ENCODE measurements around the gene EBNA1BP2.
A peak's percentile ranks its signal among the peaks of the same experiment; 100 is the strongest.
"Not testable (repeated sequence)": the region's sequence is repeated elsewhere in the genome, so short reads cannot be mapped to it uniquely, and the experiment has no call there.

EBNA1BP2 gene, protein sequence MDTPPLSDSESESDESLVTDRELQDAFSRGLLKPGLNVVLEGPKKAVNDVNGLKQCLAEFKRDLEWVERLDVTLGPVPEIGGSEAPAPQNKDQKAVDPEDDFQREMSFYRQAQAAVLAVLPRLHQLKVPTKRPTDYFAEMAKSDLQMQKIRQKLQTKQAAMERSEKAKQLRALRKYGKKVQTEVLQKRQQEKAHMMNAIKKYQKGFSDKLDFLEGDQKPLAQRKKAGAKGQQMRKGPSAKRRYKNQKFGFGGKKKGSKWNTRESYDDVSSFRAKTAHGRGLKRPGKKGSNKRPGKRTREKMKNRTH

DNA sequence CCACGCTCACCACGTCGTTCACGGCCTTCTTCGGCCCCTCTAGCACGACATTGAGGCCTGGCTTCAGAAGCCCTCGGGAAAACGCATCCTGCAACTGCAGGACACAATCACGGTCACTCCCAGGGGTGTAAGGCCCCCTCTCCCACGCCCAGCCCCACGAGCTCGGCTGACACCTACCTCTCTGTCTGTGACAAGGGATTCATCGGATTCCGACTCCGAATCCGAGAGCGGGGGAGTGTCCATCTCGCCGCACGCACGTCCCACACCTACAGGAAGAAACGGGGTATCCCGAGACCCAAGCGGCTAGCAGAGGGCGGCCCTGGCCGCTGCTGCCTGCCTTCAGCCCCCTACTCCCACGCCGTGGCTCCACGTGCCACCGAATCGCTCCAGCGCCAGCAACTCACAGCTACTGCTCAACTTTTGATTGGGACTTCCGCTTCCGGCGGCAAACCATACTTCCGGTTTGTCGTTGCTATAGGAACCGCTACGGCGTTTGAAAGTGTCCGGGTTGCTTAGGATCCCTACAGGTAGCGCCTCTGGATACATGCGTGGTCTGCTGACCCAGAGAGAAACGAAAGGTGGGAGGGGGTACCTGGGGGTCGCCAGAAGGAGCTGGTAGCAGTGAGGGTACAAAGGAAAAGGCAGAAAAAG lies at the start of gene EBNA1BP2, which contains the start of gene CFAP57:
TSS of gene EBNA1BP2 (minus strand) at position 415 of the 651 bp plus-strand sequence. CDS start at position 243, 172 bp downstream.
TSS of gene CFAP57 (plus strand) at position 455 of the 651 bp plus-strand sequence. CDS start 424 bp downstream, outside the sequence.
- DNase-seq = peak; percentile 97

DNA sequence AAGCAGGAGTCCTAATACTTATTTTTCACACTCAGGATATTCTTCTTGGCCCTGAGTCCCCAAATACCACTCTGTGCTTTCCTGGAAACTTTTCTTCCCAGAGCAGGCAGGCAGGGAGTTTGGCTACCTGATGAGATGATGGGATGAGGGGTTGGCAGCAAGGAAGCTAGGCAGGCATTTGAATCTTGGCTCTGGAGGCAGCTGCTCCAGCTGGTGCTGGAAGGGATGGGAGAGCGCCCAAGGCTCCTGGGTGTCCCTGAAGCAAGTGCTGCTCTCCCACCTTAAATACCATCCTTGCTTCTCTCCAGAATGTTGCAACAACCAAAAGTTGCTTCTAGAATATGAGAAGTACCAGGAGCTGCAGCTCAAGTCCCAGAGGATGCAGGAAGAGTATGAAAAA lies 49.7 kb upstream of the EBNA1BP2 start:
- no peak for DNase-seq

DNA sequence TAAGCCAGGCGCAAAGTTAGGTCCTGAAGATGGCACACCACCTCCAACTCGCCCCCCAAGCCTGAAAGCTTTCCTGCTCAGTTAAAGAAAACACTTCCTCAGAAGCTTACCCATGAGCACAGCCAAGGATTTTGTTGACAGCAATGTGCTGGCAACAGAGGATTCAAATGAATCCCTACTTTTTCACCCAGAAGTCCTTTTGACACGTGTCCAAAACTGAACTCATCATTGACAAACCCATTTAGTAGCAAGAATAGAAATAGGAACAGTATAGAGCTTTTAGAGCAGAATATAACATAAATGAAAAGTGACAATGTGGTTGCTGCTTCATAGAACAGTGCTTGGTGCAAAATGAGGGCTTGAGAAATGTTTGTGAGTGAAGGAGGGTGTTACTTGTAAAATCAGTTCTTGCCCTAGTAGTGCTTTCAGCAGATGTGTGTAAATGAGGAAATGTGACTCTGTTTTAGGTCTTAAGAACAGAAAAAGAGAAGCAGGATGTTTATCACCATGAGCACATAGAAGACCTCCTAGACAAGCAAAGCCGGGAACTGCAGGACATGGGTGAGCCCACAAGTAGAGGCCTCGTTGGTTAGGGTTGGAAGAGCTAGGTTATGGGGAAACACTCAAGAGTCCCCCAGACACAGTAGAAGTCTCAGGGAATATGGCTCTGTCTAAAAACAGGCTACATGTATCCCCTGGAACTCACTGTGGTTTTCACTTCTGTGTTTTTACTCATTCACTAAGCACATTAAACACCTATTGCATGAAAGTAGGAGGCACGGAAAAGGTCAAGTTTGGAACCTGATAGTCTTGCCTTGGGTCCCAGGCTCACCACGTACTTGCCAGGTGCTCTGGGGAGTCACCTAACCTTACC lies 49.1 kb upstream of the EBNA1BP2 start:
- no peak for DNase-seq

DNA sequence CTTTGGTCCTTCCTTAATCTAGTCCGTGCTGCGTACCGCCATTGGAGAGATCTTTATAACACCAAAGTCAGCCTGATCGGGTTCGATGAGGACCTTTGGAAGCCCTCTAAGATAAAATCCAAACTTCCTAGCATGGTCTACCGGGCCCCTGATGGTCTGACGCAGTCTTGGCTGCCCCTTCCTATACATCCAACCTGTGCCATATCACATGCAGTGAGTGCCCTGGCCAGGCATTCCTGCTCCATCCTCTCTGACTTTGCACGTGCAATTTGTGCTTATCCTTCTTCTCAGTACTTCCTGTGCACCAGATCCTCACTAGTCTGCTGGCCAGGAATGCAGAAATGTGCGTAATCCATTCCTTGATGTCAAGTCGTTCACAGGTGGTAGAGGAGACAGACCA lies 45.7 kb upstream of the EBNA1BP2 start:
- DNase-seq = no peak

DNA sequence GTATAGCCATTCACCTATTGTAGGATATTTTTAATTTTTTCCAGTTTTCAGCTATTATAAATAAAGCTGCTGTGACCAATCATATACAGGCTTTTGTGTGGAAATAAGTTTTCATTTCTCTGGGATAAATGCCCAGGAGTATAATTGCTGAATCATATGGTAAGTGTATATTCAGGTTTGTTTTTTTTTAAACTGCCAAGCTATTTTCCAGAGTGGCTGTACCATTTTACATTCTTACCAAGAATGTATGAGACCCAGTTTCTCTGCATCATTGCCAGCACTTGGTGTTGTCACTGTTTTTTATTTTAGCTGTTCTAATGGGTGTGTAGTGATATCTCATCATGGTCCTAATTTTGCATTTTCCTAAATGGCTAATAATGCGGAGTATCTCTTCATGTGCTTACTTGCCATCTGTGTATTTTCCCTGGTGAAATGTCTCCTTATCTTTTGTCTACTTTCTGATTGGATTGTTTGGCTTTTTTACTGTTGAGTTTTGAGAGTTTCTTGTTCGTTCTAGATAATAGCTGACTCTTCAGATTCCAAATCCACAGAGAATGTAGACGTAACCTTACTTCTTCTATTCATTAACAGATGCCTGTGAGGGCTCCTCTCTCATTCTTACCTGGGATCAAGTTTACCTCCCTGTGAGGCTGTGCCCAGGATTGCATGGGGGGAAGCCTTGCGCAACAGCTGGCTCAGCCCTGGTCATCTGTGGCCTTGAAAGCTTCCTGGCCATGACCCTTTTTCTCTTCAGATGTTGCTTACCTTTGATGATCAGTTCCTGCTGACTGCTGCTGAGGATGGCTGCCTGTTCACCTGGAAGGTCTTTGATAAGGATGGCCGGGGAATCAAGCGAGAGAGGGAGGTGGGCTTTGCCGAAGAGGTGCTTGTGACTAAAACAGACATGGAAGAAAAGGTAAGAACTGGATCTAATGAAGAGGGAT lies 42.7 kb upstream of the EBNA1BP2 start:
- no peak for DNase-seq

DNA sequence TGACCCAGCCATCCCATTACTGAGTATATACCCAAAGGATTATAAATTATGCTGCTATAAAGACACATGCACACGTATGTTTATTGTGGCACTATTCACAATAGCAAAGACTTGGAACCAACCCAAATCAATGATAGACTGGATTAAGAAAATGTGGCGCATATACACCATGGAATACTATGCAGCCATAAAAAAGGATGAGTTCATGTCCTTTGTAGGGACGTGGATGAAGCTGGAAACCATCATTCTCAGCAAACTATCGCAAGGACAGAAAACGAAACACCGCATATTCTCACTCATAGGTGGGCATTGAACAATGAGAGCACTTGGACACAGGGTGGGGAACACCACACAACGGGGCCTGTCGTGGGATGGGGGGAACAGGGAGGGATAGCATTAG lies 36.2 kb upstream of the EBNA1BP2 start:
- not testable (repeated sequence) for DNase-seq

DNA sequence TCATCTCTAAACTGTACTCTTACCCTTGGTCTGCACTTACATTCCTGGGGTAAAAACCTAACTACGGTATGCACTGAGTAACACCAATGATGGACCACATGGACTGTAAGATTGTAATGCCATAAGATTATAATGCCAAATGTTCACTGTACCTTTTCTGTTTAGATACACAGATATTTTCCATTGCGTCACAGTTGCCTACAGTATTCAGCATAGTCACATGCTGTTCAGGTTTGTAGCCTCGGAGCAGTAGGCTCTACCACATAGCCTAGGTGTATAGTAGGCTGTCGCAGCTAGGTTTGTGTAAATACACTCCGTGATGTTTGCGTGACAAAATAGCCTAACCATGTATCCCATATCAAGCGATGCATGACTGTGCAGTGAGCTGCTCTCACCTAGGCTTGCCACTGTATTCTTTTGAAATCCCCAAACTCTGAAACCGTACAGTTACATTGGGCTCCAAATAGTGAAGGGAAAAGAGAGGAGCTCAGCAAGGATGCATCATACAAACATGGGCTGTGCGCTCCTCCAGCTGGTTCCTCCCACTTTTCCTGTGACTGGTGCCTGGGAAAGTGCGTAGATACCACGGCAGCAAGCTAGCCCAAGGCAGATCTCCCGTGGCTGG lies 35.3 kb upstream of the EBNA1BP2 start:
- DNase-seq = no peak

DNA sequence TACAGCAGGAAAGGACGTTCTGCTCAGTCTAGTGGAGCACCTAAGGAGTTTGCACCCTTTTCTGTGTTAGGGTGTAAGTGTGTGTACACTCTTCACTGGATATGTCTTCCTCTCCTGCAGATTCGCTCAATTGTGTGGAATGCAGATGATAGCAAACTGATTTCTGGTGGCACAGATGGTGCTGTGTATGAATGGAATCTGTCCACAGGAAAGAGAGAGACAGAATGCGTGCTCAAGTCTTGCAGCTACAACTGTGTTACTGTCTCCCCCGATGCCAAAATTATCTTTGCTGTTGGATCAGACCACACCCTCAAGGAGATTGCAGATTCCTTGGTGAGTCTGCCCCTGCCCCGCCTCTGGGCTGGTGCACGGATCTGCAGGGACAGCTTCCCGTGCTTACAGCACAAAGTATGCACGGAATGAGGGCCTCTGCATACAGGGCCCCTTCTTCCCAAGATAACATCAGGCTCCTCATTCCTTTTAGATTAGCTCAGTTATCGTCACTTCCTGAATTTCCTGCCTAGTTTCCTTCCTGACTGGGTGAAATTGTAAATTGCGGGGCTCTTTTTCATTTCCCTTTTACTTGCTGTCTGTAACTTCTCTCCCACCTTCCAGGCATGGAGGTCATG lies 34.6 kb upstream of the EBNA1BP2 start:
- DNase-seq = no peak

DNA sequence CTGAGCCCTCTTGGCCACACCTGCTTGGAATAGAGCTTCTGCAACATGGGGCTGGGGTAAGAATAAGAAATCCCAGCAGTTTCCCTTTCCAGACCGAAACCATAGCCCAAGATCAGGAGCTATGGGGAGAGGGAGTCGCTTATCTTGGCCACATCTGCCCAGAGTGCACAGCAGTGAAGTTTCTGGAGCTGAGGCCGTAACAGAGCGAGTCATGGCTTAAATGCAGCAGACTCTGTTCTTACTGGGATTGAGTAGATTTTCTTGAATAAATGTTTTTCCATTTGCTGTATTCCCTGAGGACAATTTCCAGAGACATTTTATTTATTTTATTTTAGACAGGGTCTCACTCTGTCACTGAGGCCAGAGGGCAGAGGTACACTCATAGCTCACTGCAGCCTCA lies 33.6 kb upstream of the EBNA1BP2 start:
- no peak for DNase-seq

DNA sequence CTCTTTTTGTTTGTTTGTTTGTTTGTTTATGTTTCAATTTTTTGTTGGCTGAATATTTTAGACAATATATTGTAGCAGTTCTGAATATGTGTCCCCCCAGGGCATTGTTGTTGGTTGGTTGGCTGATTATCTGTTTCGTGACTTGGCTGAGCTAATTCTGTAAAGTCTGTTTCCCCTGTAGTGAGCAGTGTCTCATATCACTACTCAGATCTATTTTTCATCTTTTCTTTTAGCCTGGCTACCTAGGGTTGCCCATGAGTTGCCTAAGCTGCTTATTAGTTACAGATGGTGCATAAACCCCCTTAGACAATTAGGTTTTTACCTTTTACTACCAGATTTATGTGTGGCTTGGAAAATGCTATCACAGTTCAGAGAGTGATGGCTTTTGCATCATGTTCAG lies 32.3 kb upstream of the EBNA1BP2 start:
- no peak for DNase-seq

DNA sequence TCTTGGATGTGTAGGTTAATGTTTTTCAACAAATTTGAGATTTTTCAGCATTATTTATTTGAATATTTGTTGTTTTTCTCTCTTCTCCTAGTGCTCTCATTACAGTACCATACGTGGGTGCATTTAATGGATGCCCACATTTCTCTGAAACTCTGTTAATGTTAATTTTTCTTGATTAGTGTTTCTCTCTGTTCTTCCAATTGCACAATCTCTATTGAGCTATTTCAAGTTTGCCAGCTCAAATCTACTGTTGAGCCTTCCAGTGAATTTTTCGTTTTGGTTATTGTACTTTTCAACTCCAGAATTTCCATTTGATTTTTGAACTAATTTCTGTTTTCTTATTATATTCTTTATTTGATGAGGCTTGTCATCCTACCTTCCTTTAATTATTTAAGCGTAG lies 31.8 kb upstream of the EBNA1BP2 start:
- DNase-seq = no peak

DNA sequence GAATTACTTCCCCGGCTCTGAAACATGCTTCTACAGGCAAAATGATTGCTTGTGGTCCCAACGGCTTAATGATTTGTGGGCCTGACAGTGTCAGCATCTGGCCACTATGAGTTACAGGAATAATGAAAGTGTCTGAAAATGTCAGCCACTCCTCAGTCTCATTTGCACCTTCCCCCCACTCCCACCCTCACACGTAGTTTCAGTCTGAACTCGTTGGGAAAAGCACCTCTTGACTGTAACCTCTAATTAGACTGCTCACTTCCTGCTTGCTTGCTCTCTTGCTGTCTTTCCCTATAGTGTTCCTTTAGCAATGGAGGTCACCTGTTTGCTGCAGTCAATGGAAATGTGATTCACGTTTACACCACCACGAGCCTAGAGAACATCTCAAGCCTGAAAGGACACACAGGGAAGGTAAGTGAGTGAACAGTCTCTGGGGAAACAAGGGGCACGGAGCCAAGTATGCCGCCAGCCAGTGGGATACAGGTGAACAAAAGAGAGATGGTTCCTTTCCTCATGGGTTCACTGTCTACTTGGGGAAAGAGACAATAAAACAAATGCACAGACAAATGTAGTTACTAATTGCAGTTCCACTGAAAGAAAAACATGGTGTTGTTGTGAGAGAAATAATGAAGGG lies 27.1 kb upstream of the EBNA1BP2 start:
- DNase-seq = no peak

DNA sequence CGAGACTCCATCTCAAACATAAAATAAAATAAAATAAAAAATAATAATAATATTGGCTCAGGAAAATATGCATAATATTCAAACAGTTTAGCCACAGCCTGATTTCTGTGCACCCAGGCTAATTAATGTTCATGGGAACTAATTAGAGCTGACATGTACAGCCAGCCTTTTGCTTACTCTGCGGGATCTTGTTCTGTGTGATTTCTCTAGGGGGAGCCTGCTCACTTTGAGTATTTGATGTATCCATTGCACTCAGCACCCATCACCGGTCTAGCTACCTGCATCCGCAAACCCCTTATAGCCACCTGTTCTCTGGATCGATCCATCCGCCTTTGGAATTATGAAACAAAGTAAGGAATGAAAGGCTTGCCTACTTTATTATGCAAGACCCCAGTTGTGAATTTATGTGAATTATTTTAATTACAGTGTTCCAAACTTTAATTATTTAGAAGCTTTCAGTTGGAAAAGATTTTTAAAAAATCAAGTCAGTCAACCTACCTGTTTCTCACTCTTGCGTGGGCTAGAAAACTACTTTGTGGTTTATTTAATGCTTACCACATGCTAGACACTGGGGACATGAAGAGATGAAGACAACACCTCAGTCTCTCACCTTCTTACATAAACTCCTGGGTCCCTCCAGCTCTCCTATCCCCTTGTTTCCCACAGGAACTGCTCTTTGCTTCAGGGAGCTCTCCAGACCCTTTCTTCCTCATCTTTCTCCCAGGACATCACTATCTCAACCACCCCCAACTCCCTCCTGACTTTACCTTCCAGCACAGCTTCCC lies 25.4 kb upstream of the EBNA1BP2 start:
- DNase-seq = no peak

DNA sequence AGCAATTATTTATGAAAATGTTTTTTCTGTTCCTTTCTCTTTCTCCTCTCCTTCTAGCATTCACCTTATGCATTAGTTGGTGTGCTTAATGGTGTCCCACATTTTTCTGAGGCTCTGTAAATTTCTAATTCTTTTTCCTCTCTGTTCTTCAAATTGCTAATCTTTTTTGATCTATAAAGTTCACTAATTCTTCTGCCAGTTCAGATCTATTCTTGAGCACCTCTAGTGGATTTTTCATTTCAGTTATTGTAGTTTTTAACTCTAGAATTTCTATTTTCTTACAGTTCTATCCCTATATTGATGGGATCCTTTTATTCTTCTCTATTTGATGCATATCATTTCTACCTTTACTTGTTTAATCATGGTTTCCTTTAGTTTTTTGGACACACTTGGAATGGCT lies 22.4 kb upstream of the EBNA1BP2 start:
- DNase-seq = no peak

DNA sequence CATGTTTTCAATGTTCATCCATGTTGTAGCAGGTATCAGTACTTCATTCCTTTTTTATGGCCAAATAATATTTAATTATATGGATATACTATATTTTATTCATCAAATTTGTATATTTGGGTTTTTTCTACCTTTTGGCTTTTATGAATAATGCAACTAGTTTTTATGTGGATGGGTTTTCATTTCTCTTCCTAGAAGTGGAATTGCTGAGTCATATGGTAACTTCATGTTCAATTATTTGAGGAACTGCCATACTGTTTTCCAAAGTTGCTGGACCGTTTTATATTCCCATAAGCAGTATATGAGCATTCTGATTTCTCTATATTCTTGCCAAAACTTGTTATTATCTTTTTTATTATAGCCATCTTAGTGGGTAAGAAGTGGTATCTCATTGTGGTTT lies 16.0 kb upstream of the EBNA1BP2 start:
- DNase-seq = no peak

DNA sequence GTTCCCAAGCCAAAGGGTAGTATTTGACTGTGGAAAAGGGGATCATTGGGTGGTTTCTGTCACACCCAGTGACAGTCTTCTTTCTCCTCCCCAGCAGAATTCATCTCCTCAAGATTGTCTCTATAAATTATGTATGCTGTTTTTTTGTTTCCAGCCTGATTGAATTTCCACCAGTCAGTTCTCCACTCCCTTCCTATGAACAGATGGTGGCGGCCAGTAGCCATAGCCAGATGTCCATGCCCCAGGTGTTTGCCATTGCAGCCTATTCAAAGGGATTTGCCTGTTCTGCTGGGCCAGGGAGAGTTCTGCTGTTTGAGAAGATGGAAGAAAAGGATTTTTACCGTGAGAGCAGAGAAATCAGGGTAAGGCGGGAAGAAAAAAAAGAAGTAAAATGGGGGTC lies 12.9 kb upstream of the EBNA1BP2 start:
- DNase-seq = no peak

DNA sequence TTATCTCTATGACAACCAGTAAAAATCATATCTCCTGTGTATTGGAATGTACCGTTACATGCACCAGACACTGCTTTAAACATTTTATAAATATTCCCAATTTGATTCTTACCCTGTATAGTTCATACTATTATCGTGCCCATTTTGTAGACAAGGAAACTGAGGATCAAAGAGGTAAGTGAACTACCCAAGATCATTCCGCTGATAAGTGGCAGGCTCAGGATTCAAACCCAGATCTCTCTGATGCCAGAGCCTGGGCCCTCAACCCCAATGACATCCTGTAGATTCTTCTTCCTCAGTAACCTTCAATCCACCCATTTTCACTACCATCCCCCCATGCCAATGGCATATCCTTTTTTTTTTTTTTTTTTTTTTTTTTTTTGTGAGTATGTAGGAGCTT lies 12.3 kb upstream of the EBNA1BP2 start:
- no peak for DNase-seq

DNA sequence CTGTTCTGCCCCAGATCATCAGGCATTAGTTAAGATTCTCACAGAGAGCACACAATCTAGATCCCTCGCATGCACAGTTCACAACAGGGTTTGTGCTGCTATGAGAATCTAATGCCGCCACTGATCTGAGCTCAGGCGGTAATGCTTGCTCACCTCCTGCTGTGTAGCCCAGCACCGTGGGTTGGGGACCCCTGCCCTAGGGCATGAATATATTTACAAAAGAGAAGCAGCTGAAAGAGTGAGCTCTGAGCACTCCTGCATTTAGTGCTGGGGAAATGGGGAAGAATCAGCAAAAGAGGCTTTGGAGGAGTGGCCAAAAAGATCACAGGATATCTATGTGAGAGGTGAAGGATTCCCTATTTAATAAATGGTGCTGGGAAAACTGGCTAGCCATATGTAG lies 5.6 kb upstream of the EBNA1BP2 start:
- no peak for DNase-seq

DNA sequence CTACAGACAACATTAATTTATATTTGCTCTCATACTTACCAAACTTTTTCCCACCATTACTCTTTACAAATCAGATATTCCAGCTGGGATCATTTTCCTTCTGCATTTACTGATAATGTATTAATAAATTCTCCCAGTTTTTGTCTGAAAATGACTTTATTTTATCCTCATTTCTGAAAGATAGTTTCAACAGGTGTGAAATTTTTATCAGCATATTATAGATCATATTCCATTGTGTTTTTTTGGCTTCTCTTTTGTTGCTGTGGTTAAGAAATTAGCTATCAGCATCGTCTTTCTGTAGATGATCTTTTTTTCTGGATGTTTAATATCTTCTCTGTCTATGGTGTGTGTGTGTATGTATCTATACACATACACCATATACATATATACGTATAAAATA lies 2.8 kb upstream of the EBNA1BP2 start:
- DNase-seq = no peak

DNA sequence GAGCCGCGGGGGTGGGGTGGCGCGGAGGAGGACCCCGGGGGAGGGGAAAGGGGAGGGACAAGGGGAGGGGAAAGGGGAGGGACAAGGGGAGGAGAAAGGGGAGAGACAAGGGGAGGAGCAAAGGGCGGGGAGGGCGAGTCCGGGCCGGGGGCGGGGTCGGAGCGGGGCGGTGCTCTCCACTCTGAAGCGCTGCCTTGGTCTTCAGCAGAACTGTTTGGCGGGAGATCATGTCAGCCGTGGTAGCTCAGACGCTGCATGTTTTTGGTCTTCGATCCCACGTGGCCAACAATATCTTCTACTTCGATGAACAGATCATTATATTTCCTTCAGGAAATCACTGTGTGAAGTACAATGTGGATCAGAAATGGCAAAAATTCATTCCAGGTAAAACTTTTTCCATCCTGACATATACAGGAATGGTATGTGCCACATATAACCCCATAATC lies 460 bp upstream of the EBNA1BP2 start:
- peak; percentile 87 for DNase-seq
